RWPE2 (cell line): ENCODE results near the gene BARX1.
A peak's percentile ranks its signal among the peaks of the same experiment; 100 is the strongest.

Experiments
- ATAC-seq: fragments of 200-7000 bp; cut with Tn5 transposase; 3 replicates; pipeline ENCODE4 v1.9.1; 2021; ENCODE audit warnings: low read depth
- DNase-seq: peaks from one replicate; pipeline ENCODE4 v3.0.0-alpha.2; 2020; ENCODE audit warnings: low spot score
- H3K27ac ChIP-seq: fragments of 450-650 bp; 2 replicates; pipeline ENCODE4 v1.5.1; 2017; ENCODE audit warnings: mild to moderate bottlenecking; ENCODE audit not compliant: poor library complexity, severe bottlenecking
- H3K27me3 ChIP-seq: fragments of 250-450 bp; sonication (Bioruptor Pico); 2 replicates; pipeline ENCODE4 v1.5.1; 2021; ENCODE audit warnings: mild to moderate bottlenecking, moderate library complexity; ENCODE audit not compliant: insufficient read depth, poor library complexity, severe bottlenecking
- H3K36me3 ChIP-seq: fragments of 250-450 bp; sonication (Bioruptor Pico); 2 replicates; pipeline ENCODE4 v1.5.1; 2020; ENCODE audit warnings: low read depth, mild to moderate bottlenecking, moderate library complexity
- H3K4me1 ChIP-seq: fragments of 250-450 bp; sonication (Bioruptor Pico); 2 replicates; pipeline ENCODE4 v1.5.1; 2021; ENCODE audit warnings: mild to moderate bottlenecking, moderate library complexity; ENCODE audit not compliant: insufficient read depth, poor library complexity, severe bottlenecking
- H3K4me3 ChIP-seq: fragments of 250-450 bp; sonication (Bioruptor Pico); 2 replicates; pipeline ENCODE4 v1.5.1; 2021; ENCODE audit warnings: mild to moderate bottlenecking, moderate library complexity; ENCODE audit not compliant: severe bottlenecking
- H3K9me3 ChIP-seq: fragments of 250-450 bp; sonication (Bioruptor Pico); 2 replicates; pipeline ENCODE4 v1.5.1; 2021; ENCODE audit warnings: mild to moderate bottlenecking, moderate library complexity; ENCODE audit not compliant: severe bottlenecking
- CTCF ChIP-seq: fragments of 450-650 bp; IDR thresholded peaks from one replicate; pipeline ENCODE4 v1.5.1; 2017; ENCODE audit warnings: mild to moderate bottlenecking, moderate library complexity; ENCODE audit not compliant: poor library complexity, severe bottlenecking

The BARX1 gene

GRCh38 chr9:93952119-93952783 lies 2.9 kb downstream of the BARX1 start:
- H3K4me1 ChIP-seq: no peaks in the 10 kb centered on the region
- no peaks in the 10 kb centered on the region for H3K36me3 ChIP-seq
- H3K9me3 ChIP-seq: peaks cover 2% of the 10 kb centered on the region
- TF ChIP-seq CTCF: no peak
- H3K27ac ChIP-seq: no peak overlapping the region
- H3K4me3 ChIP-seq: no peak overlapping the region
- no peak for DNase-seq
- H3K27me3 ChIP-seq: peaks cover 92% of the 10 kb centered on the region
- ATAC-seq: no peak

GRCh38 chr9:93951655-93952118 lies 3.5 kb downstream of the BARX1 start:
- Histone ChIP-seq H3K36me3 (no peaks in the 10 kb centered on the region), H3K9me3 (peaks cover 2% of the 10 kb centered on the region), H3K4me3 (peak overlapping the region; percentile 29), H3K27me3 (peaks cover 91% of the 10 kb centered on the region), H3K27ac (no peak overlapping the region), H3K4me1 (no peaks in the 10 kb centered on the region)
- TF ChIP-seq CTCF: no peak
- ATAC-seq (no peak), DNase-seq (no peak)

GRCh38 chr9:93950619-93951601 lies 4.2 kb downstream of the BARX1 start:
- peaks cover 2% of the 10 kb centered on the region for H3K9me3 ChIP-seq
- no peak for DNase-seq
- H3K36me3 ChIP-seq: no peaks in the 10 kb centered on the region
- TF ChIP-seq CTCF: no peak
- H3K4me1 ChIP-seq: no peaks in the 10 kb centered on the region
- peak overlapping the region; percentile 29 for H3K4me3 ChIP-seq
- peaks cover 91% of the 10 kb centered on the region for H3K27me3 ChIP-seq
- H3K27ac ChIP-seq: no peak overlapping the region
- ATAC-seq: peak; percentile 36; the same call in 2 of the 3 replicates

- DNase-seq (no peak), ATAC-seq (peak; percentile 30; the same call in 2 of the 3 replicates)
- Histone ChIP-seq H3K4me1 (no peaks in the 10 kb centered on the region), H3K27me3 (peaks cover 95% of the 10 kb centered on the region), H3K36me3 (no peaks in the 10 kb centered on the region), H3K4me3 (no peak overlapping the region), H3K27ac (no peak overlapping the region), H3K9me3 (peaks cover 2% of the 10 kb centered on the region)
- TF ChIP-seq CTCF: no peak
These were observed 5.3 kb downstream of the BARX1 start for GRCh38 chr9:93949694-93950449.
